ENCODE data around the gene PPIB.
"Not testable (repeated sequence)": the region's sequence is repeated elsewhere in the genome, so short reads cannot be mapped to it uniquely, and the experiment has no call there.

PPIB gene

DNA sequence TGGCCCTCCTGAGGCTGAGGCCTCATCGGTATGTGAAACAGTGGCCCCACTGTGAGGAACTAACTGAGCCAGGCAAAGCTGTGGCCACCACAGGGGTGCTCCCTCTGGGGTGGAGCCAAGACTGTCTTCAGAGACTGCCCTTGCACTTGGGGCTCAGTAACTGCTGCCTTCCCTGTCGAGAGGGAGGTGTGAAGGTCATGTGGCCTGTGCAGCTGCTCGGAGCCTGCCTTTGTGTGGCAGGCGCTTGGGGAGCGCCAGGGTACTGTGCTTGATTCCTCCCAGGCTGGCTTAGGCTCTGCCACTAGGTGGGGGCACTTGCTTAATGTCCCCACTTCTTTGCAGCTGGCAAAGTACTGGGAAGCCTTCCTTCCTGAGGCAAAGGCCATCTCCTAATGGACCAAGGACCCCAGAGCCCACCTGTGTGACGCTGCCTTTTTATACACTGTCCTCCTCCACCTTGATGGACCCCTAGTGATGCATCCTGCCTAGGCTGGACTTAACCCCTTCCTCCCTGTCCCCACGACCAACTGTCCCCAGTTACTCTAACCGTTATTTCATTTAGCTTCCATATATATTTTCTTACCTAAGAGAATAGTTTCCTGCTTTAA lies 25.5 kb downstream of the PPIB start:
- no peak for DNase-seq

- DNase-seq: no peak
Observed at GRCh38 chr15:64136347-64136746, 26.5 kb downstream of the PPIB start.

DNA sequence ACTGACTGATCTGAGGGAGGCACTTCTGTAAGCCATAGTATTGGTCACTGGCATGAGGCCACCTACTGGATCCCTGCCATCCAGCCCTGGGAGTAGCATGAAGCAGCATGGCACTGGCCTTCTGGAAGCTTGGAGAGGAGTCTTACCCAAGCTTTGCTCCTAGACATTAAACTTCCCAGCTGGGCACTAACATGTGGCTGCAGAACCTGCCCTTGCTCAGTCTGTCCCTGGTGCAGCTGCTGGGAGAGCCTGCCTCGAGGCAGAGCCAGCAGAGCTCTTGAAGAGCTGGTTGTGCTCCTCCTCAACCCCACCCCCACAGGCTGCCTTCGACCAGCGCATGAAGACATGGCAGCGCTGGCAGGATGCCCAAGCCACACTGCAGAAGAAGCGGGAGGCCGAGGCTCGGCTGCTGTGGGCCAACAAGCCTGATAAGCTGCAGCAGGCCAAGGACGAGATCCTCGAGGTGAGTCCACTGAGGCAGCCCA lies 28.4 kb downstream of the PPIB start:
- no peak for DNase-seq

GRCh38 chr15:64133623-64134344 lies 29.0 kb downstream of the PPIB start:
- no peak for DNase-seq

DNA sequence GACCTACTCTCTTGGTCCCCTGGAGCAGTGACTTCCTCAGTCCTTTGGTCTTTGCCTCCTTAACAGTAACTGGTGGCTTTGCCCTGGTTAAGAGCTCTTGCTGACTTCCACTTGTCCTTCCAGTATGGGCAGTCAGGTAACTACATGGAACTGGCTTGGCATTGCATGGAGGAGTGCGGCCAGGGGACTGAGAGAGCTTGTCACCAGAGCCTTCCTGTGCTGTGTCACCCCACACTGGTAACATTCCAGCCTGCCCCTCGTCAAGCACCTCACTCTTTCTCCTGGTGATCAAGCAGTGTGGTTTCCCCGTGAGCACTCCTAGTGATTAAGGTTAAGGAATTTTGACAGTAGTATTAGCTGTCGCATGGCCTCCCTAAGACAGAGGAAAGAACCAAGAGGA lies 30.6 kb downstream of the PPIB start:
- no peak for DNase-seq

- DNase-seq: no peak
Observed at GRCh38 chr15:64131547-64131946, 31.3 kb downstream of the PPIB start.

DNA sequence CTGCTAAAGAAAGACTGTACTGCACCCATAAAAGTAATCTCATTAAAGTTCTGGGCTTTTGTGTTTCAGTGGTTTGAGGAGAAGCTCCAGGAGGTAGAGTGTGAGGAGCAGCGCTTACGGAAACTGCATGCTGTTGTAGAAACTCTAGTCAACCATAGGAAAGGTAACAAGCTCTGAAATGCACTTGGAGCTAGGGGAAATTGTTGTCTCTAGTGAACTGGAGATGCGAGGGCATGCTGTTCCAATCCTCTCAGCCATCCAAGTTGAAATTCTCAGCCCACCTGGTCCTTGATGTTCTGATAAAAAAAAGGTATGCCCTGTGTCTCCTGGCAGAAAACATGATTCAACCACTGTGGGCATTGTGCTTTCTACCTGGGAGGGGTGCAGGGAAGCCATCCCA lies 32.7 kb downstream of the PPIB start:
- no peak for DNase-seq

DNA sequence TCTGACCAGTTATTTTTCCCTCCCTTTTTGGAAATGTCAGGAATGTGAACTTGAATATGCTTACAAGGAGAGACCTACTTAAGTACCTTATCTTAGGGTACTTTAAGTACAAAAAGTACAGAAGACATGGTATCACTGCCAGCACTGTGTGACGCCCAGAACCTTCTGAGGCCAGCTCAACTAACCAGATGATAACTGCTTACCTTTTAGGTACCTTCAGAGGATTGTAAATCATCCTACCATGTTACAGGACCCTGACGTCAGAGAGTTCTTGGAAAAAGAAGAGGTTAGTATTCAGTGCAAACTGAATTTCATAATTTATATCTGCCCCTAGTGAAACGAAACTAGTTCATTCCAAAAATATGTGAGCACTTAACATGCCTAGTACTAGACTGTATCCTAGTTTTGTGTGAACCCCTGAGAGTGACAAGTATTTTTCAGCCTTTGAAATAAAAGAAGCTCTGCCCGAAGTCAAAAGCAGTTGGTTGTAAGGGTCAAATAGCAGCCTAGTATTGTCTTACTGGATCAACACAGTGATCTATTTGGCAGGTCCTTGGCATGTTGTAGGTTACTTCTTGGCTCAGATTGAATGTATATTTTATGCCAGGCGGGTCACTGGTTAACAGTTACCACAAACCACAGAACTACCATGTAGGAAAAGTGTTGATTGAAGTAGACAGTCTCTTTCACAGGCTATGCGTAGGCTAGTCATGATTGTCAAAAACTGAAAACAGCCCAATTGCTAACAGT lies 35.1 kb downstream of the PPIB start:
- DNase-seq: no peak

DNA sequence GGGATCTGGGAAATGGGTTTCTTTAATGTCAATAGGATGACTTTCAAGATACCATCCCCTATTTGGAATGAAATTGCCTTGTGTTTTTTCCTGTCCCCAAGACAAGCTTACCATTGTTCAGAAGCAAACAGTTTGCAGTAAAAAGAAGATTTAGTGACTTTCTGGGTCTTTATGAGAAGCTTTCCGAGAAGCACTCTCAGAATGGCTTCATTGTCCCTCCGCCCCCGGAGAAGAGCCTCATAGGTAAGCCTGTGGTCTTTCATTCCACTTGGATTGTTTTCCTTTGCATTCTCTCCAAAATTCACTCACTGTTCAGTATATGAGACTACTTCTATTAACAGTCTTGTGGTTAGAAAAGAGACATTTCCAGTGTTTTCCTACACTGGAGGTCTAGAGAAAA lies 36.8 kb downstream of the PPIB start:
- no peak for DNase-seq

- DNase-seq: no peak
Observed at GRCh38 chr15:64122936-64123351, 39.9 kb downstream of the PPIB start.

DNA sequence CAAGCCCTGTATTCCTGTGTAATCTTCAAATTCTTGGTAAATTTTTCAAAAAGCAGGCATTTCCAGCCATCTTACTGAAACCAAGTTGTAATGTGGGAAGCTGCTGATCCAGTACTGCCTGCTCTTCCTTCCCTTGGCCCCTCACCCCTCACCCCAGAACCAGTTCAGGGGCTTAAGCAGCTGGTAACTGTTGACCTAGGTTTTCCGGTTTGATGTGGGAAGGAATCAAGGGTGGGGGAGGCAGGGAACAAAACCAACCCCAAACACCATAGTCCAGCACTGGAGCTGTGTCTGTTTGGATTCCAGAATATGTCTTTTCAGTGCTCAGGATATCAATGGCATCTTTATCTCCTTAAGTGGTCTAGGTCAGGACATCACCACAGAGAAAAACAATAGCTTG lies 40.4 kb downstream of the PPIB start:
- DNase-seq: no peak

- DNase-seq: no peak
Observed at GRCh38 chr15:64121614-64122013, 41.2 kb downstream of the PPIB start.

GRCh38 chr15:64120322-64120721 lies 42.5 kb downstream of the PPIB start:
- DNase-seq: not testable (repeated sequence)

- DNase-seq: no peak
Observed at GRCh38 chr15:64117759-64118487, 44.9 kb downstream of the PPIB start.

DNA sequence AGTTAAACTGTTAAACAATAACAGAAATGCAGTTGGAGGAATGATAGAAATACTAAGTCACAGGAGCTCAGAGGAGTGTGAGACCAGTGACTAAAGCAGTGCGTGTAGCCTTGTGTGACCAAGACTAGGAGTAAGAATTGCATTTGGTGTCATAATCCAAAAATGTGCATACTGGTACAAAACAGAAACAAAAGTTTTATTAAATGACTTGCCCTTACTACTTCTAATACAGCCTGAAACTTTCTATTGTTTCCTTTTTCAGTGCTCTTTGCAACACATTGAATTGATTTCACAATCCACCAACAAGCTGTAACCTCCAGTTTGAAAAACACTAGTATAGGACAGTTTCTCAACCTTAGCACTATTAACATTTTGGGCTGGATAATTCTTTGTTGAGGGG lies 49.9 kb downstream of the PPIB start:
- no peak for DNase-seq

DNA sequence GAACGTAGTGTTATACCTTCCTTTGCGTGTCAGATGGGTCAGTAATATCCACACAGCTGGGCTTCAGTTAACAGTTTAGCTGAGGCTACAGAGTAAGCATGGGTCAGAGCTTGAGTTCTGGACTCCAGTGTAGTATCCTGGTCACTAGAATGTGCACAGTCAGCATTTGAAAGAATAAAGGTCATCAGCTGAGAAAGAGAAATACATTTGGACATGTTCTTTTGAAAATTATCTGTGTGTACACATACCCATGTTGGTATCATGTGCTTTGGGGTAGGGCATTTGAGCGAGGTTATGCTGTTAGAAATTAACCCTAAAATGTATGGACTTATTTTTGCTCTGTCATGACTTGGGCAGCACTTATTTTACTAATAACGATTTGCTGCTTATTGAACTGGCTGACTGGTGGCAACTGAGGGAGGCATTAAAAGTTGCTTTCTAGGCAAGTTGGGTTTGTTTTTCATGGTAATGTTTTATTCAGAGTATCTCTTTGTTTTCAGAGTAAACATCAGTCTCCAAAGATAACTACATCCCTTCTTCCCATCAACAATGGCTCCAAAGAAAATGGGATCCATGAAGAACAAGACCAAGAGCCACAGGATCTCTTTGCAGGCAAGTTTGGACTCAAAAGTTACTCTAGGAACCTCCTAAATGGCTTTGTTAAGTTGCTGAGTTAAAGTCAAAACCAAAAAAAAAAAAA lies 50.6 kb downstream of the PPIB start:
- DNase-seq: no peak

- no peak for DNase-seq
Observed at GRCh38 chr15:64111679-64112050, 51.2 kb downstream of the PPIB start.

GRCh38 chr15:64110950-64111678 lies 51.7 kb downstream of the PPIB start:
- DNase-seq: no peak

DNA sequence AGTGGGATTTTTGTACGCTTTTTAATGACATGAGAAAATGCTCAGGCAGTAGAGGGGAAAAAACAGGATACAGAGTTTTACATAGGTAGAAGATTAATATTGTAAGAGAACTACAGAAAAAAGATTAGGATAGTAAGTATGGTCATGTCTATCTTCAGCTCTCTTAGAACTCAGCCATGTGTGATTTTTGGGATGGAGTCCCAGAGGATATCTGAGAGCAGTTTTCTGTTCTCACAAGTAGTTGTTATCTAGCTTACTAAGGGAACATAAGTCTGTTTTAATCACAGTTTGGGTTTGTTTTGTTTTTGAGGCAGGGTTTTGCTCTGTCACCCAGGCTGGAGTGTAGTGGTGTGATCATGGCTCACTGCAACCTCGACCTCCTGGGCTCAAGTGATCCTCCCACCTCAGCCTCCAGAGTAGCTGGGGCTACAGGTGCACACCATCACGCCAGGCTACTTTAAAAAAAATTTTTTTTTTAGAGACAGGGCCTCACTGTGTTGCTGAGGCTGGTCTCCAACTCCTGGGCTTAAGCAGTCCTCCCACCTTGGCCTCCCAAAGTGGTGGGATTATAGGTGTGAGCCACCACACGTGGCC lies 52.6 kb downstream of the PPIB start:
- not testable (repeated sequence) for DNase-seq

DNA sequence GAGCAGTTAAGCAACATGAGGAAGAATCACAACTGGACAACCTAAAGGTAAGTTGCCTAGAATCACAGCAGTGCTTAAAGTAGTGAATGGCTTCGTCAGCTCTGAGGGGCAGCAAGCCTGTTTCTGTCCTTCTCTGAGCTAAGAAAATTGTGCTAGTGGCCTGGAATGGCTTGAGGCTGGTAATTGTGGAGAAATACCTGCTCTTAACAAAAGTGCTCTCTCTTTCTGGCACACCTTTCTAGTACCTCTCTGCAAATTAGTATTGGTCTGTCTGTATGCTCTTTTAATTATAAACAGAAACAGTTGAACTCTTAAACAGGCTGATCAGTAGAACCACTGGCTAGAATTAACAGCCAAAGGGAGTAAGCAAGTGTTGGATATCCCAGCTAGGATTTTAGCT lies 55.5 kb downstream of the PPIB start:
- DNase-seq: no peak

All from eye (tissue), 1 donor.